ENCODE data around the gene EPHA2.

EPHA2 gene

DNA sequence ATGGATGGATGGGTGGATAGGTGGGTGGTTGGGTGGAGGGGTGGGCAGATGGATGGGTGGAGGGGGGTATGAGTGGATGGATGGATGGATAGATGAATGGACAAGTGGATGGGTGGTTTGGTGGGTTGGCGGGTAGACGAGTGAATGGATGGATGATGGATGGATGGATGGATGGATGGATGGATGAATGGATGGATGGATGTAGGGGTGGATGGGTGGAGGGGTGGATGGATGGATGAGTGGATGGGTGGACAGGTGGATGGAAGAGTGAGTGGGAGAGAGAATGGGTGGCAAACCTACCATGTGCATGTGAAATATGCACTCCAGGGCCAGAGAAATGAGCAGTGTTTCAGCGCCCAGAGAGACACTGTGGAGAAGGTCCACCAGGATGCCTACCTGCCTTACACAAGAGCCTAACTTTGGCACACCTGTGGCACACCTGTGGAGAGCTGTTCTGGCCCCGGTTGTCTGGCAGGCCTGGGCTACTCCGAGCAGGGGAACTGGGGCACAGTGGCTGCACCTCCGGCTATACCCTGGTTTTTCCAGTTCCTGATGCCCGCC, 12.8 kb downstream of the EPHA2 start:
- Histone ChIP-seq H3K36me3 (ENCODE audit: low read length) (no peaks in the 10 kb centered on the region), H3K9me2 (replicated peaks; ENCODE audit: insufficient read depth, low read length) (no peaks in the 10 kb centered on the region), H3K4me2 (ENCODE audit: low read depth, low read length, poor library complexity, severe bottlenecking) (no peak overlapping the region), H3K27ac (ENCODE audit: low read depth, low read length) (no peak overlapping the region), H3K79me2 (ENCODE audit: insufficient read depth, low read length) (no peaks in the 10 kb centered on the region), H4K20me1 (ENCODE audit: low read depth, low read length) (no peaks in the 10 kb centered on the region), H3K4me3 (ENCODE audit: insufficient read depth, low read length, poor library complexity, severe bottlenecking) (no peak overlapping the region), H3F3A (ENCODE audit: insufficient read depth) (no peaks in the 10 kb centered on the region), H3K9me3 (ENCODE audit: insufficient read depth, low read length) (no peaks in the 10 kb centered on the region), H3K9ac (ENCODE audit: low read length) (no peak overlapping the region), H3K27me3 (ENCODE audit: low read length) (no peaks in the 10 kb centered on the region), H2AFZ (ENCODE audit: low read depth, low read length, severe bottlenecking) (no peak overlapping the region)
- TF ChIP-seq EZH2phosphoT487 (conservative IDR thresholded peaks at IDR 0.05; ENCODE audit: low read length) (no peak), CTCF (IDR thresholded peaks at IDR 0.05; ENCODE audit: insufficient read depth, low read length, poor library complexity, severe bottlenecking) (no peak)

DNA sequence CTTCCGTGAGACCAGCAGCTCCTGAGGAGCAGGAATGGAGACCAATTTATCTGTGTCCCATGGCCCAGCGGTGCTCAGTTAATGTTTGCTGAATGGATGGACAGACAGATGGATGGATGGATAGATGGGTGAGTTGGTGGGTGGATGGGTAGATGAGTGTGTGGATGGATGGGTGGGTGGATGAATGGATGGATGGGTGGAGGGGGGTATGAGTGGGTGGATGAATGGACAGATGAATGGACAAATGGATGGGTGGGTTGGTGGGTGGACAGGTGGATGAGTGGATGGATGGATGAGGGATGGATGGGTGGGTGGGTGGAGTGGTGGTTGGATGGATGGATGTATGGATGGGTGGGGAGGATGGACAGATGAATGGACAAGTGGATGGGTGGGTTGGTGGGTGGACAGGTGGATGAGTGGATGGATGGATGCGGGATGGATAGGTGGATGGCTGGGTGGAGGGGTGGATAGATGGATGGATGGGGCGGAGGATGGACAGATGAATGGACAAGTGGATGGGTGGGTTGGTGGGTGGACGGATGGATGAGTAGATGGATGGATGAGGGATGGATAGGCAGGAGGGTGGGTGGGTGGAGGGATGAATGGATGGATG, 13.4 kb downstream of the EPHA2 start:
- Histone ChIP-seq H3K36me3 (ENCODE audit: low read length) (no peaks in the 10 kb centered on the region), H3F3A (ENCODE audit: insufficient read depth) (no peaks in the 10 kb centered on the region), H3K79me2 (ENCODE audit: insufficient read depth, low read length) (no peaks in the 10 kb centered on the region), H3K27me3 (ENCODE audit: low read length) (no peaks in the 10 kb centered on the region), H3K9ac (ENCODE audit: low read length) (no peak overlapping the region), H3K4me2 (ENCODE audit: low read depth, low read length, poor library complexity, severe bottlenecking) (no peak overlapping the region), H4K20me1 (ENCODE audit: low read depth, low read length) (no peaks in the 10 kb centered on the region), H3K27ac (ENCODE audit: low read depth, low read length) (no peak overlapping the region), H3K9me2 (replicated peaks; ENCODE audit: insufficient read depth, low read length) (no peaks in the 10 kb centered on the region), H3K9me3 (ENCODE audit: insufficient read depth, low read length) (no peaks in the 10 kb centered on the region), H3K4me3 (ENCODE audit: insufficient read depth, low read length, poor library complexity, severe bottlenecking) (no peak overlapping the region), H2AFZ (ENCODE audit: low read depth, low read length, severe bottlenecking) (no peak overlapping the region)
- TF ChIP-seq EZH2phosphoT487 (conservative IDR thresholded peaks at IDR 0.05; ENCODE audit: low read length) (no peak), CTCF (IDR thresholded peaks at IDR 0.05; ENCODE audit: insufficient read depth, low read length, poor library complexity, severe bottlenecking) (no peak)

DNA sequence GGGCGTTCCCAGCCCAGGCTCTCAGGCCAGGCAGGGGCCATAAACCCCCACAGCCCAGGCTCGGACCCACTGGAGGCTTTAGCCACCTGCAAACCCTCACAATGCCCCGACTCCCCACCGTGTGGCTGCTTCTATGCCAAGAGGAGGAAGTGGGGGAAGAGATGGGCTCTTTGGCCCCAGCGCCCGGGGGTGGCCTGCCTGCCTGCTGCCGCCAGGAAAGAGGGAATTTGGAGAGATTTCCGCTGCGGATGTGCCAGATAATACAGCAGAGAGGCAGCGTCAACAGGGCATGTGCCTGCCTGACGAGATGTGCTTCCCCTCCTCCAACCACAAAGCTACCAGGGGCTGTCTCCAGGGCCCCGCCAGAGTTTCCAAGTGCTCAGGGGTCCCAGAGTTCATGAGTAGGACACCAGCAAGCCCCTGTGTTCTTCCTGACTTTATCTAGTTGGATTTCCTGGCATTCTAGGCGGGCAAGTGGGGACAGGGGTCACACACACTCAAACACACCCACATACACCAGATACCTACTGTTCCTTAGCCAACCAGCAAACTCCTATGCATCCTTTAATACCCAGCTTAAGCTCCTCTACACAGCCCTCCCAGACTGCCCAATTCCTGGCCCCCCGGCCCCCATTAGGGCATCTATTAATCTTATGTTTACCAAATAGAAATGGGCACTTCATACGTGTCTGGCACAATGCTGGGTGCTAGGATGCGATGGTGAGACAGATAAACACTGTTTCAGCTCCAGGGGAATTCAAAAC, 14.1 kb downstream of the EPHA2 start:
- H3K9me2 ChIP-seq (replicated peaks; ENCODE audit: insufficient read depth, low read length), result no peaks in the 10 kb centered on the region
- H3K79me2 ChIP-seq (ENCODE audit: insufficient read depth, low read length), result no peaks in the 10 kb centered on the region
- TF ChIP-seq CTCF (IDR thresholded peaks at IDR 0.05; ENCODE audit: insufficient read depth, low read length, poor library complexity, severe bottlenecking) (no peak), EZH2phosphoT487 (conservative IDR thresholded peaks at IDR 0.05; ENCODE audit: low read length) (no peak)
- H3F3A ChIP-seq (ENCODE audit: insufficient read depth), result no peaks in the 10 kb centered on the region
- H3K27me3 ChIP-seq (ENCODE audit: low read length), result no peaks in the 10 kb centered on the region
- no peak overlapping the region for H2AFZ ChIP-seq (ENCODE audit: low read depth, low read length, severe bottlenecking)
- no peaks in the 10 kb centered on the region for H3K9me3 ChIP-seq (ENCODE audit: insufficient read depth, low read length)
- H3K36me3 ChIP-seq (ENCODE audit: low read length), result no peaks in the 10 kb centered on the region
- no peak overlapping the region for H3K9ac ChIP-seq (ENCODE audit: low read length)
- no peak overlapping the region for H3K4me3 ChIP-seq (ENCODE audit: insufficient read depth, low read length, poor library complexity, severe bottlenecking)
- H4K20me1 ChIP-seq (ENCODE audit: low read depth, low read length), result no peaks in the 10 kb centered on the region
- no peak overlapping the region for H3K27ac ChIP-seq (ENCODE audit: low read depth, low read length)
- H3K4me2 ChIP-seq (ENCODE audit: low read depth, low read length, poor library complexity, severe bottlenecking), result no peak overlapping the region
